HG02870 (cell line): ENCODE measurements around the gene ST8SIA5.

Source experiments
- ATAC-seq: cut with Tn5 transposase; IDR thresholded peaks from one replicate; pipeline ENCODE4 v1.9.1; 2021; ENCODE audit warnings: mild to moderate bottlenecking, moderate library complexity; ENCODE audit not compliant: unreplicated experiment

The ST8SIA5 gene

DNA sequence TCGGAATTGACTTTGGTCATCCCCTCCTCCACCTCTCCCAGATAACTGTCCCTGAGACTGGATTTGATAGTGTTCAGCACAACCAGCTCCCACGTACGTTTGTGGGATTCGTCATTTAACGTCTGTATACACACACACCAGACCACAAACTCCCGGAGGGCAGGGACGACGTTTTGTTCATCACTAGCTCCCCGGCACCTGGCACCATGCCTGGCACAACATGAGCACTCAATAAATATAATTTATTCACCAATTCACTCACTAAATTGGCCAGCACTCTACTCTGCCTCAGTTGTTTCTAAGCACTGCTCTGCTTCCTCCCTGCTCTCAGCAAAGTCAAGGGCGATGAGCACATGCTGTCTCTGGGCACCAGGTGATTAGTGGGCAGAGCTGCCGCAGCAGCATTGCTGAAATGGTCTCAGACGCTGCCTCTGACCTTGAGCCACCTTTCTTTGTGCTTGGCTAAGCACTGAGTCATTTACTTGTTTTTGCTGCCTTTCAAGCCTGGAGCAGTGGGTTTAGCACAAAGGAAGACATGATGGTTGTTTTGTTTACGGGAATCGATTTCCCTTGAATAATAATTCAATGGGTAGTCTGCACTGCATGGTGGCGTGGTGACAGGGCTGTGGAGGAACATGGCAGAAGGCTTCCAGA is 80.5 kb downstream of the ST8SIA5 start:
- no peak for ATAC-seq

GRCh38 chr18:46675112-46675511 is 81.7 kb downstream of the ST8SIA5 start:
- ATAC-seq, result no peak

GRCh38 chr18:46672062-46672970 is 84.5 kb downstream of the ST8SIA5 start:
- ATAC-seq, result no peak

DNA sequence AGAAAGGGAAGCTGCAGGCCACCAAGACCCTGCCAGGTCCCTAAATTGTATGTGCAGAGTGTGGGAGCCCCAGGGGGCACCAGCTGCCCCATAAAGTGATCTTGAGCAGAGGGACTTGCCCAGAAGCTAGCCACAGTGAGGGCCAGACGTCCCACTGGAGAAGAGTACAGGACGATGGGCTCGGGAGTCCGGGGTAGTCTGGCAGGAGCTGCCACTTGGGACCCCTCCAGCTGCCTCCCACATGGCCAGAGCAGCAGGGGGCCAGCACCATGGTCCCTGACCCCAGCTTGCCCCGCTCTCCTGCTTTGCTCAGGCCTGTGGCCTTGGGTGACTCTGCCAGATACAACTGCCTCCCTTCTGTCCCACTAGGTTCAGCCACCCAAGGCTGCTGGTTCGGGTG is 88.2 kb downstream of the ST8SIA5 start:
- no peak for ATAC-seq

DNA sequence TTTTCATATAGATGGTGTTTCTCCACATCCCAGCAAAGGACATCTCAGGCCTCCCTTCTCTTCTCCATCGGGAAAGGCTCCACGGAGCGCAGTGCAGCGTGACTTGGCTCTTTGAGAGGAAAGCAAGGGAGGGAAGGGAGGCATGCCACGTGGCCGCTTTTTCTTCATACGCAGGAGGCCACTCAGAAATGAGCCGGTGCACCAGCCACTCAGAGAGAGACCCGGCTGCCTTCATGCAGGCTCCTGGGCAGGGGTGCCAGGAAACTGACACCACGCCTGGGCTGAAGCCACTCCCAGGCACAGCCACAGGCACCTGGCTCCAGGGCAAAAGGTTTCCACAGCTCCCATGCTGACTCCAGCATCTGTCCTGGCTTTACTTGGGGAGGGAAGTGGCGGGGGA is 88.7 kb downstream of the ST8SIA5 start:
- no peak for ATAC-seq

DNA sequence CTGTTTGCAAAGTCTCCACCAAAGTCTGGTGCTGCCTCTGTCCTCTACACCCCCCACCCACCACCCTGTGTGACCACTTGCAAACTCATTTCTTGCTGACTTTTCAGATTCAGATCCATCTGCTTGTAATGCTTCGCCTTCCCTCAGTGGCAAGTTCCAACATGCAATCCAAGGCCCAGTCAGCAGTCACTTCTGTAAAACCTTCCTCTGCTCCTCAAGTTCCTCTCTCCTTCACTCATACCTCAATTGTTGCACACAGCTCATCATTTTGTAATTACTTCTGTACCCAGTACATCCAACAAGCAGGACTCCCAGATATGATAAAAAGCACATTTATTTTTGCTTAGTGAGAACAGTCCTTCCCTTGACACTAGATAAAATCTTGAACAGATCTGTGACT is 93.3 kb downstream of the ST8SIA5 start:
- ATAC-seq, result no peak

- no peak for ATAC-seq
These were observed 95.7 kb downstream of the ST8SIA5 start for GRCh38 chr18:46660957-46661749.

GRCh38 chr18:46659484-46659883 is 97.4 kb downstream of the ST8SIA5 start:
- no peak for ATAC-seq

DNA sequence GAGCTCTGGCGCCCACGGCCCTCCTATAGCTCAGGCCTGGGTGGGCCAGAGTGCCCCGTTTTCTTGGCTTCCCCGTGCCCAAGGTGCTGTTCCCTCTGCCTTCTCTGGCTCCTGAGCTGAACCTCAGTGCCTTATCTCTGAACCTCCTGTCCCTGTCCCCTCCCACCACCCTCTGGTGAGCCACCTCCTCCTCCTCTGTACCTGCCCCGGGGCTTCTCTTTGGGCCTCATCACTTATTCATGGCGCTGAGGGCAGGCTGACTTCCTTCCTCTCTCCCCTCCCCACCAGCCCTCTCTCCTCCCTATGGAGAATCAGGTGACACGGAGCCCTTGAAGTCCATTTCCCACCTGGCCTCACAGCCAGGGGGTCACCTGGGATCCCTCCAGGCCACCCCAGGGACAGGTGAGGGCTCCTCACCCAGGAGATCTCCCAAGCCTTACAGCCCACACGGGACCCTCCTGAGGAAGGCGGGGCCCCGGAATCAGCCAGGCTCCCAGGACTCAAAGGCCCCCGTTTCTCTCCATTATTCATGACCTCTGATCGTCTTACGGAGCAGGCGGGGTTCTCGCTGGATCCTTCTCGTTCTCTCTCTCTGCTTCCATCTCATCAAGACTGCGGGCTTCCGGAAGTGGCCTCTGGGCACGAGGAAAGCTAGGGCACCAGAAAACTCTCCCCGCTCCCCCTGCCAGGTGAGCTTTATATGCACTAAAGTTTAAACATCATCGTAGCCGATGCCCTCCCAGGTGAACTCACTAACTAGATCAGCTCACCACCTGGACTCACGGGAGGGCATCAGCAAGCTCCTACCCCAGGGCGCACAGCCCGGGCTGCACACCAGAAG is 99.5 kb downstream of the ST8SIA5 start, which contains the start of gene LOXHD1:
LOXHD1 (minus strand) TSS at position 106 of the 841 bp plus-strand sequence. CDS start 187 bp downstream, outside the sequence.
- no peak for ATAC-seq

- no peak for ATAC-seq
These were observed 100.3 kb downstream of the ST8SIA5 start for GRCh38 chr18:46656326-46657114.

GRCh38 chr18:46652372-46652771 is 104.5 kb downstream of the ST8SIA5 start:
- no peak for ATAC-seq

DNA sequence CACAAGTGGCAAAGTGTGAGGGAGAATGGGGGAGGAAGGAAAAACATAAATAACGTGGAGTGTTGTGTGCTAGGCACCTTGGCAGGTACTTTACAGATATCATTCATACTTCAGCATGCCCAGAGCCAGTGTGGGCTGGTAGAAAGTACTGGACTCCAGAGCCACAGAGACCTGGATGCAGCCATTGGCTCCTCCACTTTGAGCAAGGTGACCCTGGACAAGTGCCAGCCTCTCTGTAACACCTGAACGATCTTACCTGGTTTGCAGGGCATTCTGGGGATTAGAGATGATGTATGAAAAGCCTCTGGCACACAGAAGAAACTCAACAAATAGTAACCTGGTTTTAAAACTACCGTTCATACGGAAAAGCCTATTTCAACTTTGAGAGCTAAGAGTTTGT is 106.2 kb downstream of the ST8SIA5 start:
- no peak for ATAC-seq

- ATAC-seq, result no peak
These were observed 107.6 kb downstream of the ST8SIA5 start for GRCh38 chr18:46649071-46649862.

DNA sequence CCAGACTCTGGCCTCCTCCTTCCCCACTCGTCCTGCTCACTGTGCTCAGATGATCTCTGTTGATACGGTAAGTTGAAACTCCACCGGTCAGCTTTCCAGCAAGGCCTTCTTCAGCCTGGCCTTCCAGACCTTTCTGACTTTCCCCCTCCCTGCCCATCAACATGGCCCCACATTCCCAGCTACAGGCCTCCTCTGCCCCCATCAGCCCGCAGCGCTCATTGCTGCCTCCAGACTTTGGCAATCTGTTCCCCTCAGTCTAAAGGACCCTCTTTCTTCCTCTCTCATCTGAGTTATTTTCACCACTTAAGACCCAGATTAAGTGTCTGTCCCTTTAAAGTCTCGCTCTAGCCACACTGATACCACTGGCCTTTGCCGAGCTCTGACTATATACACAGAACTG is 110.4 kb downstream of the ST8SIA5 start:
- no peak for ATAC-seq

GRCh38 chr18:46642561-46642960 is 114.3 kb downstream of the ST8SIA5 start:
- no peak for ATAC-seq

- no peak for ATAC-seq
These were observed 114.9 kb downstream of the ST8SIA5 start for GRCh38 chr18:46641917-46642316.

GRCh38 chr18:46639386-46639785 is 117.5 kb downstream of the ST8SIA5 start:
- ATAC-seq, result no peak

DNA sequence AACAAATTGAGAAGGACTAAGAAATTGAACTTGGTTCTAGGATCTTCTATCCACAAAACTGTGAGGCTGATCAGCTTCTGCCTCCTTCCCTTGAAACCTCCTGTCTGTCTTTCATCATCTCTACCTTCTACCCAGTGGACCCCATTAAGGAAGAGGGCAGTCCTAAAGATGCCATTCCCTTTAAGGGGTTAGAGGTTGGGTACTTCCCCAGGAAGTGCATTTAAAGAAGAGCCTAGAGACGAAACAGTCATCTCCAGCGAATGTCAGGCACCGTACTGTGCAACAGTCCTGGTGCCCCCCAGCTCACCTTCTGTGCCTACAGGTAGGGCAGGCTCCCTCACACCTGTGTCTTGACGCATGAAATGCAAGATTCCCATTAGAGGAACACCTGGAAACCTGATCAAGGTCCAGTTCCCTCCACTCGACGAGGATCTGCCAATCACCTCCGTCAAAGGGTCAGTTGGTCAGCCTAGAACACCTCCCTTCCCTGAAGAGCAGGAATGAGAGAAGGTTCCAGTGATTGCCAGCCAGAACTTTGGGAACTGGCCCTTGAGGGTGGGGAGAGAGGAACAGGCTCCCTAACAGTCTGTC is 120.7 kb downstream of the ST8SIA5 start:
- no peak for ATAC-seq
